HepG2 (cell line): ENCODE results near the gene TP53I3. TPM values are rescaled to one million over a fixed set of nuclear protein-coding genes. Genes with fewer than 3 reads are reported as not detected.

ENCODE experiments used
- CBX5 ChIP-seq: sonication (generic); formaldehyde crosslinking; IDR thresholded peaks from 2 replicates; pipeline ENCODE4 v1.4.0; 2020; ENCODE audit warnings: missing genetic modification reagents, borderline replicate concordance
- HMG20A ChIP-seq: IDR thresholded peaks from 2 replicates; pipeline ENCODE4 v1.6.1; 2016; ENCODE audit warnings: borderline replicate concordance
- KLF9 ChIP-seq: IDR thresholded peaks from 2 replicates; pipeline ENCODE4 v1.6.1; 2016; ENCODE audit warnings: low read depth
- MTF2 ChIP-seq: sonication (generic); formaldehyde crosslinking; IDR thresholded peaks from 2 replicates; pipeline ENCODE4 v1.5.0; 2020; ENCODE audit warnings: missing genetic modification reagents, borderline replicate concordance
- SSRP1 ChIP-seq: IDR thresholded peaks from 2 replicates; pipeline ENCODE4 v1.6.1; 2016; ENCODE audit warnings: control low read depth
- ZFYVE20 ChIP-seq: sonication (generic); formaldehyde crosslinking; IDR thresholded peaks from 2 replicates; pipeline ENCODE4 v1.8.0; 2023; ENCODE audit warnings: low read depth, mild to moderate bottlenecking, moderate library complexity, missing genetic modification reagents, borderline replicate concordance
- ZNF160 ChIP-seq: sonication (generic); formaldehyde crosslinking; IDR thresholded peaks from 2 replicates; pipeline ENCODE4 v1.8.0; 2022; ENCODE audit warnings: mild to moderate bottlenecking, inconsistent platforms, missing genetic modification reagents
- ZNF343 ChIP-seq: sonication (generic); formaldehyde crosslinking; IDR thresholded peaks from 2 replicates; pipeline ENCODE4 v1.4.0; 2020; ENCODE audit warnings: mild to moderate bottlenecking, missing genetic modification reagents
- ZNF383 ChIP-seq: sonication (generic); formaldehyde crosslinking; IDR thresholded peaks from 2 replicates; pipeline ENCODE4 v1.4.0; 2020; ENCODE audit warnings: missing genetic modification reagents, mild to moderate bottlenecking, borderline replicate concordance
- ZNF432 ChIP-seq: sonication (generic); formaldehyde crosslinking; IDR thresholded peaks from 2 replicates; pipeline ENCODE4 v1.5.0; 2020; ENCODE audit warnings: missing genetic modification reagents, mild to moderate bottlenecking, borderline replicate concordance
- ZNF564 ChIP-seq: sonication (generic); formaldehyde crosslinking; IDR thresholded peaks from 2 replicates; pipeline ENCODE4 v1.8.1; 2023; ENCODE audit warnings: mild to moderate bottlenecking, missing genetic modification reagents
- ZSCAN25 ChIP-seq: sonication (generic); formaldehyde crosslinking; IDR thresholded peaks from 2 replicates; pipeline ENCODE4 v1.8.0; 2022; ENCODE audit warnings: mild to moderate bottlenecking, missing genetic modification reagents
- polyA plus RNA-seq, 8 experiments: library from polyadenylated mRNA; depleted of rRNA in 3 of 8; stranded (reverse) in 7 of 8; unstranded in 1 of 8; fragments of >200 nt; fragmentation: Illumina TruSeq in 4 of 8; extraction: Trizol in 4 of 8; gene quantifications; 2 replicates each; pipeline versions ENCODE4 v1.2.1 to v1.2.3, GENCODE V29; 2011 to 2016; ENCODE audit warnings: low read depth in 4 of 8, missing spikeins in 1 of 8, mixed read lengths in 1 of 8; ENCODE audit not compliant: insufficient read depth in 1 of 8
- total RNA-seq, 5 experiments: library from RNA; depleted of rRNA; stranded (reverse); fragments of >200 nt; fragmentation: Illumina TruSeq; extraction: Trizol; gene quantifications; 2 replicates each; pipeline ENCODE4 v1.2.3, GENCODE V29; 2016; ENCODE audit warnings: low read depth in 1 of 5
- TF ChIP-seq, protein P1 (sequence below), 2 experiments: IDR thresholded peaks; 2 replicates each; pipeline ENCODE4 v1.6.1; 2011 to 2012; ENCODE audit warnings: low read length in 2 of 2, borderline replicate concordance in 1 of 2, low read depth in 1 of 2, mild to moderate bottlenecking in 1 of 2, moderate library complexity in 1 of 2
- TF ChIP-seq, protein P2 (sequence below): sonication (generic); formaldehyde crosslinking; IDR thresholded peaks from 2 replicates; pipeline ENCODE4 v1.8.1; 2022; ENCODE audit warnings: mild to moderate bottlenecking, missing genetic modification reagents
- TF ChIP-seq, protein P3 (sequence below): sonication (generic); formaldehyde crosslinking; IDR thresholded peaks from 2 replicates; pipeline ENCODE4 v1.8.1; 2023; ENCODE audit warnings: mild to moderate bottlenecking, moderate library complexity, missing genetic modification reagents
- TF ChIP-seq, protein P4 (sequence below): sonication (generic); formaldehyde crosslinking; IDR thresholded peaks from 2 replicates; pipeline ENCODE4 v1.5.0; 2020; ENCODE audit warnings: missing genetic modification reagents
- TF ChIP-seq, protein P5 (sequence below): sonication (generic); formaldehyde crosslinking; IDR thresholded peaks from 2 replicates; pipeline ENCODE4 v1.4.0; 2020; ENCODE audit warnings: mild to moderate bottlenecking, missing genetic modification reagents
- TF ChIP-seq, protein P6 (sequence below): sonication (generic); formaldehyde crosslinking; IDR thresholded peaks from 2 replicates; pipeline ENCODE4 v1.4.0; 2020; ENCODE audit warnings: missing genetic modification reagents
- TF ChIP-seq, protein P7 (sequence below): sonication (generic); formaldehyde crosslinking; IDR thresholded peaks from 2 replicates; pipeline ENCODE4 v1.5.0; 2020; ENCODE audit warnings: mild to moderate bottlenecking, low read depth, missing genetic modification reagents, borderline replicate concordance

TP53I3 gene
- total and polyA plus RNA-seq, 2 of the 13 experiments (the other 11 are each of a cell fraction or from before 2014, with no cell fraction given) = 25.0 to 44.1 TPM

DNA sequence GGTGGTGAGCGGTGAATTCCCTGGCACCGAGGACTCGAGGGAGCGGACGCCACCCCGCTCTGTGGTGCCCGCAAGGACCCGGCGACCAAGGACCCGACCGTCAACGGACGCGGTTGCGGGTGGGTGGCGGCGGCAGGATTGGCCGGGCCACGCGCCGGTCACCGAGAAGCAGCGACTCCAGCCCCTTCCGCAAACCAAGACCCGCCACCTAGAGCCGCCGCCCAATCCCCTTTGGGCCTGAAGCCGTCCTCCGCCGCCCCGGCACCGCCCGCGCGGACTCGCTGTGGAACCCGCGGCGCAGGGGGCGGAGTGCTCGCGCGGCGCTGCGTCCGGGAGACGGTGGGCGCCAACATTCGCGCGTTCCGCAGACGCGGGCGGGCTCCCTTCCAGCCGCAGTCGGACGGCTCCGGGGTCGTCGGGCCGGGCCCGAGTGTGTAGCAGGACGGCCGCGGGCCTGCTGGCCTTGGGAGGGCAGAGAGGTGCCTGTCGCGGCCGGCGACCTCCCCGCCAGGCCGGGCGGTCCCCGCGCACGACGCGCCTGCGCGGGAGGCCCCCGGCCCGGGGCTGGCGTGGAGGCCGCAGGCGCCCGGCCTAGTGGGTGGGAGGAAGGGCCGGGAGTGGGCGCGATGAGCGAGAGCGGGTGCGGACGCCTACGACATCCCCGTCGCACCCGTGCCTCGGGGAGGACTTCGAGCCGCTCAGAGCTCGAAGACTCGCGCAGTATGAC, 38.7 kb upstream of the TP53I3 start, which contains the start of the genes FAM228B and PFN4 (continued):
- TF ChIP-seq, protein P1, sequence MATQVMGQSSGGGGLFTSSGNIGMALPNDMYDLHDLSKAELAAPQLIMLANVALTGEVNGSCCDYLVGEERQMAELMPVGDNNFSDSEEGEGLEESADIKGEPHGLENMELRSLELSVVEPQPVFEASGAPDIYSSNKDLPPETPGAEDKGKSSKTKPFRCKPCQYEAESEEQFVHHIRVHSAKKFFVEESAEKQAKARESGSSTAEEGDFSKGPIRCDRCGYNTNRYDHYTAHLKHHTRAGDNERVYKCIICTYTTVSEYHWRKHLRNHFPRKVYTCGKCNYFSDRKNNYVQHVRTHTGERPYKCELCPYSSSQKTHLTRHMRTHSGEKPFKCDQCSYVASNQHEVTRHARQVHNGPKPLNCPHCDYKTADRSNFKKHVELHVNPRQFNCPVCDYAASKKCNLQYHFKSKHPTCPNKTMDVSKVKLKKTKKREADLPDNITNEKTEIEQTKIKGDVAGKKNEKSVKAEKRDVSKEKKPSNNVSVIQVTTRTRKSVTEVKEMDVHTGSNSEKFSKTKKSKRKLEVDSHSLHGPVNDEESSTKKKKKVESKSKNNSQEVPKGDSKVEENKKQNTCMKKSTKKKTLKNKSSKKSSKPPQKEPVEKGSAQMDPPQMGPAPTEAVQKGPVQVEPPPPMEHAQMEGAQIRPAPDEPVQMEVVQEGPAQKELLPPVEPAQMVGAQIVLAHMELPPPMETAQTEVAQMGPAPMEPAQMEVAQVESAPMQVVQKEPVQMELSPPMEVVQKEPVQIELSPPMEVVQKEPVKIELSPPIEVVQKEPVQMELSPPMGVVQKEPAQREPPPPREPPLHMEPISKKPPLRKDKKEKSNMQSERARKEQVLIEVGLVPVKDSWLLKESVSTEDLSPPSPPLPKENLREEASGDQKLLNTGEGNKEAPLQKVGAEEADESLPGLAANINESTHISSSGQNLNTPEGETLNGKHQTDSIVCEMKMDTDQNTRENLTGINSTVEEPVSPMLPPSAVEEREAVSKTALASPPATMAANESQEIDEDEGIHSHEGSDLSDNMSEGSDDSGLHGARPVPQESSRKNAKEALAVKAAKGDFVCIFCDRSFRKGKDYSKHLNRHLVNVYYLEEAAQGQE (IDR thresholded peaks at IDR 0.05; ENCODE audit: borderline replicate concordance in 1 of 2, low read depth in 1 of 2, low read length in 2 of 2) = no peak
- TF ChIP-seq, protein P2, sequence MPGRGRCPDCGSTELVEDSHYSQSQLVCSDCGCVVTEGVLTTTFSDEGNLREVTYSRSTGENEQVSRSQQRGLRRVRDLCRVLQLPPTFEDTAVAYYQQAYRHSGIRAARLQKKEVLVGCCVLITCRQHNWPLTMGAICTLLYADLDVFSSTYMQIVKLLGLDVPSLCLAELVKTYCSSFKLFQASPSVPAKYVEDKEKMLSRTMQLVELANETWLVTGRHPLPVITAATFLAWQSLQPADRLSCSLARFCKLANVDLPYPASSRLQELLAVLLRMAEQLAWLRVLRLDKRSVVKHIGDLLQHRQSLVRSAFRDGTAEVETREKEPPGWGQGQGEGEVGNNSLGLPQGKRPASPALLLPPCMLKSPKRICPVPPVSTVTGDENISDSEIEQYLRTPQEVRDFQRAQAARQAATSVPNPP = no peak; the same call in 1 of the 2 replicates
- TF ChIP-seq, protein P3, sequence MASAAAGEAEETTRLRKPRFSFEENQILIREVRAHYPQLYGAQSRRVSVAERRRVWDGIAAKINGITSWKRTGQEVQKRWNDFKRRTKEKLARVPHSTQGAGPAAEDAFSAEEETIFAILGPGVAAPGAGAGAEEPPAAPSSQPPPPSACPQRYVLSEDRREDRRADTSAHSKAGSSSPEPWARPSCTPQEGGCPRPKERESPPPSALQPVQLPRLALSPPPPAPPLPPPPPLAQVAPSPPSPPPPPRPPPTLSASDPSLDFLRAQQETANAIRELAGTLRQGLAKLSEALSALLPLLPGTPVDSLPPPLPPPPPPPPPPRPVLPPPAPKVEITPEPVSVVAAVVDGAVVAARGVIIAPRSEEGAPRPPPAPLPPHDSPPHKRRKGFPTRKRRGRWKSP (CRISPR knock-in tag) = peak; percentile 91
- no peak for TF ChIP-seq SSRP1 (CRISPR knock-in tag)
- TF ChIP-seq, protein P4, sequence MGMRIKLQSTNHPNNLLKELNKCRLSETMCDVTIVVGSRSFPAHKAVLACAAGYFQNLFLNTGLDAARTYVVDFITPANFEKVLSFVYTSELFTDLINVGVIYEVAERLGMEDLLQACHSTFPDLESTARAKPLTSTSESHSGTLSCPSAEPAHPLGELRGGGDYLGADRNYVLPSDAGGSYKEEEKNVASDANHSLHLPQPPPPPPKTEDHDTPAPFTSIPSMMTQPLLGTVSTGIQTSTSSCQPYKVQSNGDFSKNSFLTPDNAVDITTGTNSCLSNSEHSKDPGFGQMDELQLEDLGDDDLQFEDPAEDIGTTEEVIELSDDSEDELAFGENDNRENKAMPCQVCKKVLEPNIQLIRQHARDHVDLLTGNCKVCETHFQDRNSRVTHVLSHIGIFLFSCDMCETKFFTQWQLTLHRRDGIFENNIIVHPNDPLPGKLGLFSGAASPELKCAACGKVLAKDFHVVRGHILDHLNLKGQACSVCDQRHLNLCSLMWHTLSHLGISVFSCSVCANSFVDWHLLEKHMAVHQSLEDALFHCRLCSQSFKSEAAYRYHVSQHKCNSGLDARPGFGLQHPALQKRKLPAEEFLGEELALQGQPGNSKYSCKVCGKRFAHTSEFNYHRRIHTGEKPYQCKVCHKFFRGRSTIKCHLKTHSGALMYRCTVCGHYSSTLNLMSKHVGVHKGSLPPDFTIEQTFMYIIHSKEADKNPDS (CRISPR knock-in tag) = peak; percentile 93; the same call in 1 of the 2 replicates
- 0 out of 2 replicates have a peak, but pooled peaks have one; percentile 75 for TF ChIP-seq ZNF383
- peak; percentile 12; the same call in 1 of the 2 replicates for TF ChIP-seq ZNF160 (CRISPR knock-in tag)
- TF ChIP-seq ZNF432 = no peak
- TF ChIP-seq HMG20A = no peak
- peak; percentile 90; the same call in 1 of the 2 replicates for TF ChIP-seq ZNF564
- TF ChIP-seq CBX5 (CRISPR knock-in tag) = 0 out of 2 replicates have a peak, but pooled peaks have one; percentile 20
- TF ChIP-seq, protein P5, sequence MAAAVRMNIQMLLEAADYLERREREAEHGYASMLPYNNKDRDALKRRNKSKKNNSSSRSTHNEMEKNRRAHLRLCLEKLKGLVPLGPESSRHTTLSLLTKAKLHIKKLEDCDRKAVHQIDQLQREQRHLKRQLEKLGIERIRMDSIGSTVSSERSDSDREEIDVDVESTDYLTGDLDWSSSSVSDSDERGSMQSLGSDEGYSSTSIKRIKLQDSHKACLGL (CRISPR knock-in tag) = peak; percentile 76
- peak; percentile 90; the same call in 1 of the 2 replicates for TF ChIP-seq MTF2 (CRISPR knock-in tag)
- TF ChIP-seq ZSCAN25 (CRISPR knock-in tag) = no peak; the same call in 1 of the 2 replicates
- peak; percentile 81; the same call in 1 of the 2 replicates for TF ChIP-seq ZNF343 (CRISPR knock-in tag)
- TF ChIP-seq, protein P6, sequence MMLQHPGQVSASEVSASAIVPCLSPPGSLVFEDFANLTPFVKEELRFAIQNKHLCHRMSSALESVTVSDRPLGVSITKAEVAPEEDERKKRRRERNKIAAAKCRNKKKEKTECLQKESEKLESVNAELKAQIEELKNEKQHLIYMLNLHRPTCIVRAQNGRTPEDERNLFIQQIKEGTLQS (CRISPR knock-in tag) = no peak
- TF ChIP-seq ZFYVE20 = peak; percentile 42; the same call in 1 of the 2 replicates
- TF ChIP-seq, protein P7, sequence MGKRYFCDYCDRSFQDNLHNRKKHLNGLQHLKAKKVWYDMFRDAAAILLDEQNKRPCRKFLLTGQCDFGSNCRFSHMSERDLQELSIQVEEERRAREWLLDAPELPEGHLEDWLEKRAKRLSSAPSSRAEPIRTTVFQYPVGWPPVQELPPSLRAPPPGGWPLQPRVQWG = no peak; the same call in 1 of the 2 replicates
- TF ChIP-seq KLF9 (CRISPR knock-in tag) = no peak
